Mesendoderm (in vitro differentiated cells): ENCODE results near the gene FAM120A.

Source experiments
- DNase-seq: peaks from one replicate; pipeline ENCODE4 v3.0.0; 2013
- H2AK5ac ChIP-seq: 2 replicates; pipeline ENCODE4 v1.6.1; 2013; ENCODE audit warnings: low read length, inconsistent platforms
- H2BK120ac ChIP-seq: 2 replicates; pipeline ENCODE4 v1.6.1; 2013; ENCODE audit warnings: low read depth, mild to moderate bottlenecking, low read length, moderate library complexity, mixed read lengths
- H2BK15ac ChIP-seq: replicated peaks from 2 replicates; pipeline ENCODE4 v1.6.1; 2013; ENCODE audit warnings: low read depth, mild to moderate bottlenecking, moderate library complexity
- H2BK5ac ChIP-seq: 2 replicates; pipeline ENCODE4 v1.6.1; 2013; ENCODE audit warnings: low read length, inconsistent platforms
- H3K18ac ChIP-seq: 2 replicates; pipeline ENCODE4 v1.6.1; 2013; ENCODE audit warnings: mild to moderate bottlenecking, low read length, mixed read lengths
- H3K23ac ChIP-seq: one replicate; pipeline ENCODE4 v1.6.1; 2013; ENCODE audit warnings: low read length
- H3K27ac ChIP-seq: 2 replicates; pipeline ENCODE4 v1.5.1; 2013; ENCODE audit warnings: low read depth, mild to moderate bottlenecking, inconsistent platforms, low read length, moderate library complexity
- H3K27me3 ChIP-seq: 2 replicates; pipeline ENCODE4 v1.6.1; 2013; ENCODE audit warnings: low read length, control low read depth, mild to moderate bottlenecking, inconsistent platforms; ENCODE audit not compliant: insufficient read depth, poor library complexity
- H3K36me3 ChIP-seq: 2 replicates; pipeline ENCODE4 v1.6.1; 2013; ENCODE audit warnings: low read length, inconsistent platforms; ENCODE audit not compliant: control insufficient read depth, insufficient read depth
- H3K4ac ChIP-seq: one replicate; pipeline ENCODE4 v1.6.1; 2013; ENCODE audit warnings: low read depth, mild to moderate bottlenecking, low read length, moderate library complexity
- H3K4me1 ChIP-seq: 2 replicates; pipeline ENCODE4 v1.6.1; 2013; ENCODE audit warnings: low read depth, low read length, inconsistent platforms; ENCODE audit not compliant: control insufficient read depth
- H3K4me2 ChIP-seq: 2 replicates; pipeline ENCODE4 v1.6.1; 2013; ENCODE audit warnings: low read length
- H3K4me3 ChIP-seq: 2 replicates; pipeline ENCODE4 v1.5.1; 2013; ENCODE audit warnings: mild to moderate bottlenecking, low read length
- H3K56ac ChIP-seq: one replicate; pipeline ENCODE4 v1.6.1; 2013; ENCODE audit warnings: low read length
- H3K79me1 ChIP-seq: 2 replicates; pipeline ENCODE4 v1.6.1; 2013; ENCODE audit warnings: low read length, inconsistent platforms
- H3K79me2 ChIP-seq: 2 replicates; pipeline ENCODE4 v1.6.1; 2013; ENCODE audit warnings: mild to moderate bottlenecking, low read length; ENCODE audit not compliant: control insufficient read depth, insufficient read depth
- H3K9ac ChIP-seq: 2 replicates; pipeline ENCODE4 v1.6.1; 2013; ENCODE audit warnings: low read length, inconsistent platforms
- H4K5ac ChIP-seq: one replicate; pipeline ENCODE4 v1.6.1; 2013; ENCODE audit warnings: low read length
- H4K8ac ChIP-seq: one replicate; pipeline ENCODE4 v1.6.1; 2013; ENCODE audit warnings: low read depth, mild to moderate bottlenecking, control low read depth, low read length, moderate library complexity
- WGBS: extraction: QIAGEN DNeasy Blood & Tissue Kit; methylation state at CpG from one replicate; pipeline ENCODE4 v1.1.7; 2013; ENCODE audit warnings: low lambda C conversion rate, missing lambda C conversion rate; ENCODE audit not compliant: insufficient coverage; ENCODE audit errors: extremely low coverage; 5-methylcytosine and 5-hydroxymethylcytosine counted together

Gene FAM120A

DNA sequence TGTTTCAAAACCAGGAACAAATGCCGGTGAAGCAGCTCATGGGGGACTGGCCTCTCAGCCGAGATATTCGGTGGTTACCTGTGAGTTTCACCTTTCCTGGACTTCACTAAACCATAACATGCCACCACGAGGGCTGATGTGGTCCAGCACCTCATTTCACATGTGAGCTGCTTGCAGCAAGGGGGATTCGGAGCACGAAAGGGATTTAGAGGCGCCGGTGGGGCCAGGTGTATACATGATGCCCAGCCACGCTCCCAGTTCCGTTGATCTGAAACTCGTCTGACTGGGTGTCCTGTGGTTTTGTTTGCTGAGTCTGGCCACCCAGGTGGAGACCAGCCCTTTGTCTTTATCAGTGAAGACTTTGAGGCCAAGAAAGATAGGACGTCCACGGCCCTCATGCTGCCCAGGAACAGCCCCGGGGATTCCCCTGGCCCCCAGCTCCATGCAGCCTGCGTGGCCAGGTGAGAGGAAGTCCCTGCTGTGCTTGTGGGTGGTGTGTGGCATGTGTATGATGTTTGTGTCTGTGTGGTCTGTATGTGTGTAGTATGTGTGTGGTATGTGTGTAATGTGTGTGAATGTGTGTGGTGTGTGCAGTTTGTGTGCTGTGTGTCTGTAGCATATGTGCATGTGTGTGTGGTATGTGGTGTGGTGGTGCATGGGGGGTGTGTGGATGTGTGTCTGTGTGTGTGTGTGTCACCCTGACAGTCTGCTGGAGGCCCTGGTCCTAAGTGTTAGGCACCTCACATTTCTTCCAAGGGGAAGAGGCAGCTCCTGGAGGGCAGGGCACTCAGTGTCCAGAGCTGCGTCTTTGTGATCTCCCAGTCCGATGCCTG is 148.3 kb downstream of the FAM120A start:
- Histone ChIP-seq H2BK15ac (no peak overlapping the region), H3K23ac (no peak overlapping the region), H4K8ac (no peak overlapping the region), H3K27ac (no peak overlapping the region), H3K4ac (no peak overlapping the region), H3K4me3 (no peak overlapping the region), H2BK5ac (no peak overlapping the region), H3K18ac (no peak overlapping the region), H3K79me2 (peaks cover 1% of the 10 kb centered on the region), H3K4me2 (no peak overlapping the region), H3K56ac (no peak overlapping the region), H2AK5ac (no peak overlapping the region), H3K79me1 (peaks cover 6% of the 10 kb centered on the region), H3K27me3 (no peaks in the 10 kb centered on the region), H2BK120ac (no peak overlapping the region), H3K9ac (no peak overlapping the region), H4K5ac (no peak overlapping the region), H3K4me1 (peaks cover 2% of the 10 kb centered on the region), H3K36me3 (no peaks in the 10 kb centered on the region)
- WGBS: no CpG with 5 or more reads among the region's 17 CpGs
- no peak for DNase-seq

- no peak overlapping the region for H2BK120ac ChIP-seq
- peak; percentile 28 for DNase-seq
- no peak overlapping the region for H3K4ac ChIP-seq
Measured at GRCh38 chr9:93600504-93600903, 149.0 kb downstream of the FAM120A start.

GRCh38 chr9:93601063-93601462 is 149.6 kb downstream of the FAM120A start:
- H3K79me1 ChIP-seq: peaks cover 4% of the 10 kb centered on the region
- WGBS: no CpG with 5 or more reads among the region's 4 CpGs
- peaks cover 1% of the 10 kb centered on the region for H3K79me2 ChIP-seq
- H3K9ac ChIP-seq: no peak overlapping the region
- no peak overlapping the region for H3K4me3 ChIP-seq
- no peak overlapping the region for H3K18ac ChIP-seq
- no peak overlapping the region for H2BK5ac ChIP-seq
- H3K4me2 ChIP-seq: no peak overlapping the region
- no peak overlapping the region for H3K56ac ChIP-seq
- no peaks in the 10 kb centered on the region for H3K36me3 ChIP-seq
- H4K8ac ChIP-seq: no peak overlapping the region
- H3K23ac ChIP-seq: no peak overlapping the region
- H2BK120ac ChIP-seq: no peak overlapping the region
- H2BK15ac ChIP-seq: no peak overlapping the region
- H3K27me3 ChIP-seq: no peaks in the 10 kb centered on the region
- no peak for DNase-seq
- H3K4me1 ChIP-seq: peaks cover 2% of the 10 kb centered on the region
- no peak overlapping the region for H2AK5ac ChIP-seq
- no peak overlapping the region for H4K5ac ChIP-seq
- H3K27ac ChIP-seq: no peak overlapping the region
- no peak overlapping the region for H3K4ac ChIP-seq

More at GRCh38 chr9:93600504-93600903, 149.0 kb downstream of the FAM120A start:
- H2BK5ac ChIP-seq: no peak overlapping the region
- H3K36me3 ChIP-seq: no peaks in the 10 kb centered on the region
- peaks cover 1% of the 10 kb centered on the region for H3K79me2 ChIP-seq
- no peak overlapping the region for H3K4me3 ChIP-seq
- H2BK15ac ChIP-seq: no peak overlapping the region
- peaks cover 2% of the 10 kb centered on the region for H3K4me1 ChIP-seq
- peaks cover 5% of the 10 kb centered on the region for H3K79me1 ChIP-seq
- H3K9ac ChIP-seq: no peak overlapping the region
- no peaks in the 10 kb centered on the region for H3K27me3 ChIP-seq
- H2AK5ac ChIP-seq: no peak overlapping the region
- no peak overlapping the region for H3K4me2 ChIP-seq
- H4K8ac ChIP-seq: no peak overlapping the region
- no peak overlapping the region for H3K18ac ChIP-seq
- no CpG with 5 or more reads among the region's 3 CpGs for WGBS
- H3K27ac ChIP-seq: no peak overlapping the region
- H3K23ac ChIP-seq: no peak overlapping the region
- no peak overlapping the region for H4K5ac ChIP-seq
- H3K56ac ChIP-seq: no peak overlapping the region

GRCh38 chr9:93601666-93602065 is 150.2 kb downstream of the FAM120A start:
- no peak overlapping the region for H4K5ac ChIP-seq
- H3K9ac ChIP-seq: no peak overlapping the region
- no peak overlapping the region for H3K4ac ChIP-seq
- H2BK5ac ChIP-seq: no peak overlapping the region
- no peak overlapping the region for H2AK5ac ChIP-seq
- no peak overlapping the region for H3K56ac ChIP-seq
- H3K18ac ChIP-seq: no peak overlapping the region
- H2BK15ac ChIP-seq: no peak overlapping the region
- H3K36me3 ChIP-seq: no peaks in the 10 kb centered on the region
- H3K4me3 ChIP-seq: no peak overlapping the region
- no CpG with 5 or more reads among the region's 5 CpGs for WGBS
- no peak overlapping the region for H3K23ac ChIP-seq
- H3K79me1 ChIP-seq: peaks cover 4% of the 10 kb centered on the region
- DNase-seq: no peak
- no peak overlapping the region for H3K27ac ChIP-seq
- no peak overlapping the region for H2BK120ac ChIP-seq
- H3K4me2 ChIP-seq: no peak overlapping the region
- no peak overlapping the region for H4K8ac ChIP-seq
- no peaks in the 10 kb centered on the region for H3K27me3 ChIP-seq
- peaks cover 1% of the 10 kb centered on the region for H3K79me2 ChIP-seq
- H3K4me1 ChIP-seq: peaks cover 2% of the 10 kb centered on the region

DNA sequence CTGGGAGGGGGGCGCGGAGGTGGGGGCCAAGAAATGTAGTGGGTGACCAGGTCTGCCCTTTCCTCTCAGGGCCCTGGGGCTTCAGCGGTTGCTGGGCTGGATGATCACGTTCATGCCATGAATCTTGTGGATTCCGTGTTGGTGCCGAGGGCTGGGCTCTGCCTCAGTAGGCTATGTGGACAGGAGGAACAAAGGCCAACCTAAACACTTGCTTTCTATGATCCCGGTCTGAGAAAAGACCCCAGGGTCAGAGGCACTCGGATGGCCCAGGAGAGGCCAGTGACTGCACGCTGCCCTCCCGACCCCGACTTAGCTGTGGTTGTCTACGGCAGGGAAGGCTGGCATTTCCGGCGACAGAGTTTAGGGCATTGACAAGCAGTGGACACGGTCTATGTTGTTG is 151.5 kb downstream of the FAM120A start:
- Histone ChIP-seq H2BK120ac (no peak overlapping the region), H3K4me1 (peaks cover 2% of the 10 kb centered on the region), H2BK15ac (no peak overlapping the region), H3K4ac (no peak overlapping the region), H3K27me3 (no peaks in the 10 kb centered on the region), H3K79me1 (peaks cover 4% of the 10 kb centered on the region), H3K4me3 (no peak overlapping the region), H4K8ac (no peak overlapping the region), H3K56ac (no peak overlapping the region), H2BK5ac (no peak overlapping the region), H3K23ac (no peak overlapping the region), H3K79me2 (peaks cover 1% of the 10 kb centered on the region), H3K18ac (no peak overlapping the region), H3K4me2 (no peak overlapping the region), H2AK5ac (no peak overlapping the region), H3K9ac (no peak overlapping the region), H3K36me3 (no peaks in the 10 kb centered on the region), H4K5ac (no peak overlapping the region), H3K27ac (no peak overlapping the region)
- no CpG with 5 or more reads among the region's 15 CpGs for WGBS
- DNase-seq: no peak

- Histone ChIP-seq H3K56ac (no peak overlapping the region), H2BK15ac (no peak overlapping the region), H3K27ac (no peak overlapping the region), H4K5ac (no peak overlapping the region), H2AK5ac (no peak overlapping the region), H3K4ac (no peak overlapping the region), H3K23ac (no peak overlapping the region), H3K4me2 (no peak overlapping the region), H3K9ac (no peak overlapping the region), H3K27me3 (no peaks in the 10 kb centered on the region), H2BK120ac (no peak overlapping the region), H3K36me3 (no peaks in the 10 kb centered on the region), H2BK5ac (no peak overlapping the region), H3K79me2 (peaks cover 1% of the 10 kb centered on the region), H3K79me1 (peaks cover 3% of the 10 kb centered on the region), H4K8ac (no peak overlapping the region), H3K4me3 (no peak overlapping the region), H3K18ac (no peak overlapping the region), H3K4me1 (peaks cover 2% of the 10 kb centered on the region)
- DNase-seq: no peak
- no CpG with 5 or more reads among the region's 4 CpGs for WGBS
Measured at GRCh38 chr9:93603906-93604326, 152.4 kb downstream of the FAM120A start.
